Cardiac fibroblast (primary cell): ENCODE results near the gene TSPAN9.
A peak's percentile ranks its signal among the peaks of the same experiment; 100 is the strongest.

Experiments used
- DNase-seq, 2 donors: peaks; one replicate each; pipeline versions ENCODE4 v3.0.0 to v3.0.0-alpha.2; 2010; ENCODE audit warnings: low read depth in 2 of 2
- H3K4me3 ChIP-seq, 2 donors: replicated peaks in 1 of 2; 1 replicate in 1 of 2; 2 replicates in 1 of 2; pipeline ENCODE4 v1.5.1; 2011; ENCODE audit warnings: low read depth in 2 of 2, low read length in 2 of 2, mild to moderate bottlenecking in 2 of 2, moderate library complexity in 1 of 2
- TF ChIP-seq, protein P1 (sequence below): IDR thresholded peaks from one replicate; pipeline ENCODE4 v1.5.1; 2011; ENCODE audit warnings: low read depth, mild to moderate bottlenecking, low read length, inconsistent platforms

TSPAN9 gene

DNA sequence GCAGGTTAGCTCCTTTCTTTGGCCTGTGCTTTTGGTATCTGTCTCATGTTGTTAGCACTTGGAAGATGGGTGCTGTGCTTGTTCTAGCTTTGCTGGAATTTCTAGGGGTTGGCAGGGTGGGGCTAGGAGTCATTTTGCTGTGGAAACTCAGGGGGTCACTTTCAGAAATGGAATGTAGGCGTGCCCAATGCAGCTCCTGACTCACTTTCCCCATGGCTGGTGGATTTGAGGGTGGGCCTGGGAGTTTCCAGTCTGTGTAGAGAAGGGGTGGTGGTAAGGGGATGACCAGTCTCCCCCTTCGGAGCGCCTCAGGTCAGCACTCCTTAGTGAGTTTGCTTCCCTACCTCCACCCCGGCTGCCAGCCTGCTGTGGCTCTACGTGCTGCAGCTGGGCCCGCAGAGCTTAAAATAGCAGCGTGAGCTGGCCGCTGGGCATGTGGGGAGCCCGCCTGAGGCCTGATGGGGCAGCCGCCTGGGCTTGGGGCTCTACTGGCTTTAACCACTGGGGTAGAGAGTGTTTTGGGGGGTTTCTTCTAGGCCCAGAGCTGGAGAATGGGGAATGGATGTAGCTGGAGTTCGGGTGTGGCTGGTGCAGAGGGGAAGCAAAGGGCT is 108.2 kb downstream of the TSPAN9 start:
- TF ChIP-seq, protein P1, sequence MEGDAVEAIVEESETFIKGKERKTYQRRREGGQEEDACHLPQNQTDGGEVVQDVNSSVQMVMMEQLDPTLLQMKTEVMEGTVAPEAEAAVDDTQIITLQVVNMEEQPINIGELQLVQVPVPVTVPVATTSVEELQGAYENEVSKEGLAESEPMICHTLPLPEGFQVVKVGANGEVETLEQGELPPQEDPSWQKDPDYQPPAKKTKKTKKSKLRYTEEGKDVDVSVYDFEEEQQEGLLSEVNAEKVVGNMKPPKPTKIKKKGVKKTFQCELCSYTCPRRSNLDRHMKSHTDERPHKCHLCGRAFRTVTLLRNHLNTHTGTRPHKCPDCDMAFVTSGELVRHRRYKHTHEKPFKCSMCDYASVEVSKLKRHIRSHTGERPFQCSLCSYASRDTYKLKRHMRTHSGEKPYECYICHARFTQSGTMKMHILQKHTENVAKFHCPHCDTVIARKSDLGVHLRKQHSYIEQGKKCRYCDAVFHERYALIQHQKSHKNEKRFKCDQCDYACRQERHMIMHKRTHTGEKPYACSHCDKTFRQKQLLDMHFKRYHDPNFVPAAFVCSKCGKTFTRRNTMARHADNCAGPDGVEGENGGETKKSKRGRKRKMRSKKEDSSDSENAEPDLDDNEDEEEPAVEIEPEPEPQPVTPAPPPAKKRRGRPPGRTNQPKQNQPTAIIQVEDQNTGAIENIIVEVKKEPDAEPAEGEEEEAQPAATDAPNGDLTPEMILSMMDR, result no peak
- no peak overlapping the region for H3K4me3 ChIP-seq
- DNase-seq, result no peak

DNA sequence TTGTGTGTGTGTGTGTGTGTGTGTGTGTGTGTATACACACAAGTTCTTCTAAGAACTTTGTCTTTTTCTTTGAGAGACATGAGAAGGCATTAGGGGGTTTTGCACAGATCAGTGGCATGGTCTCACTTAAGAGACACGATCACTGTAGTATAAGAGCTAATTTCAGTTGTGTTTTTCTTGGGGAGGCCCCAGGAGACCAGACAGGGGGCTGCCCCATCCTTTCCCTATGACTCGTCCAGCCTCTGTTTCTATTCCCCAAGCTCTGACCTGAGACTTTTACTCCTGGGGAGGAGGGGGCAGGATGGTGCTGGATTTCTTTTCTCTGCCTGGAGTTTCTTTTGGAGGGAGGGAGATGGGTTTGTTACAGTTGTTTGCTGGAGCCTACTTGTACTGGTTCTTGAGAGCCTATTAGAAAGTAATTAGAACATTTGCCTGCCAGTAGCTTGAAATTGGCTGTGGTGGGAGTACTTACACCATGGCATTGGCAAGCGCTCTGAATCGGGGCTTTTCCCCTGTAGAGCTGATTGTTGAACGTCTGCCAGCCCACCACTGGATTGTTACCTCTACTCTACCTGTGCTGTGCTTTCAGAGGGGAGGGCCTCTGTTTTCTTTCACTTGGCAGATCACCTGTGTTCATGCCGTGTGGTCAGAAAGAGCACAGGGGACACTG is 109.5 kb downstream of the TSPAN9 start:
- TF ChIP-seq, protein P1, result no peak
- peak in 1 of 2 donors; percentile 30 for DNase-seq
- H3K4me3 ChIP-seq, result no peak overlapping the region

DNA sequence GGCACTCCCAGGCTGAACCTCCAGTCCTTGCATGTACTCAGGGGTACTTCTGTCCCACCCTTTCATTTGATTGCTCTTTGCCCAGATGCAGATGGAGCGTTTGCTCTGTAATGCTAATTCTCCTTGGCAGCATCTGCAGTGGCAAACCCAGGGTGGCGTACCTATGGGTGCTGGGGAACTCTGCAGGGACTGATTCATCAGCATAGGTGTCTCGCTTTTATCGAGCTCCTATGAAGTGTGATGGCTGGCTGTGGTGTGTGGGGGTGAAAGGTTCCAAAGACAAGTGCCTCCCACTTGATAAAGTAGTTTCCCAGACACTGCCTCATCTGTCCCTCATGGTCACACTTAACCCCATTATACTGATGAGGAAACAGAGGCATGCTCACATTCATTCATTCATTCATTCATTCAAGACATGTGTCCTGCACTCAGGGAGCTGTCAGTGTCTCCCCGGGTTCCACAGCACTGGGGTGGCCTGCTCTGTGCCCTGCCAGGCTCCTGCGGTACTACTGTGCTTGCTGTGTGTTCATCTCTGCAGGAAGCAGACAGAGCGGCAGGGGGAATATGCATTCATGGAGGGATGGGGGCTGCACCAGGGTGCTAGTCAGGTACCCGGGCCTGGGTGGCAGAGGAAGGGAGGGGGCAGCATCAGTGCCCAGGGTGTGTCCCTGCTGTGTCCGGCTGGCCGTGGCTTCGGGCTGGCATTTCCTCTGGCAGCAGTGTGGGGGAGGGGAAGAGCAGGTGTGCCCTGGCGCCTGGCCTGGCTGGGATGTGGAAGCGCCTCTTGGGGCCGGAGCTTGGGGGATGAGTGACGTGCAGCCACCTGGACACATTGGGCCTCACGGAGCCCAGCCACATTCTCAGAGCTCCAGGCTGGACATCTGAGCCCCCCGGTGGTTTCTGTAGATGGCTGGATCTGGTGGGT is 110.9 kb downstream of the TSPAN9 start:
- no peak for DNase-seq
- H3K4me3 ChIP-seq, result no peak overlapping the region
- TF ChIP-seq, protein P1, result no peak

DNA sequence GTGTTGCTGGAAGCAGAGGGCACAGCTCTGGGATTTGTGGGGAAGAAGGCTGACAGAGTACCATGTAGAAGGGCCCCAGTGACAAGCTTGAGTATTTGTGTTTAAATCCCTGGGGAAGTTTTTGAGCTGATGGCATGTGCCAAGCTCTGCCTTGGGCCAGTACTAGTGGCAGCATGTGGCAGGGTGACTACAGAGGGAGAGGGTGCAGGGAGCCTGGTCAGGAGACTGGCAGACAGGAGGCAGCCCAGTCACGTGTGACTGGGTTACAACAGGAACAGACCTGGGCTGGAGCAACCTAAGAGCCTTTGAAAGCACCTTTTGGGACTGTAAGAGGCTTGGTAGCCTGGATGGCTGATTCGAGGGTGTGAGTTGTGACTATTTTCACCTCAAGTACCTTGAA is 112.1 kb downstream of the TSPAN9 start:
- no peak for DNase-seq
- TF ChIP-seq, protein P1, result no peak
- no peak overlapping the region for H3K4me3 ChIP-seq

DNA sequence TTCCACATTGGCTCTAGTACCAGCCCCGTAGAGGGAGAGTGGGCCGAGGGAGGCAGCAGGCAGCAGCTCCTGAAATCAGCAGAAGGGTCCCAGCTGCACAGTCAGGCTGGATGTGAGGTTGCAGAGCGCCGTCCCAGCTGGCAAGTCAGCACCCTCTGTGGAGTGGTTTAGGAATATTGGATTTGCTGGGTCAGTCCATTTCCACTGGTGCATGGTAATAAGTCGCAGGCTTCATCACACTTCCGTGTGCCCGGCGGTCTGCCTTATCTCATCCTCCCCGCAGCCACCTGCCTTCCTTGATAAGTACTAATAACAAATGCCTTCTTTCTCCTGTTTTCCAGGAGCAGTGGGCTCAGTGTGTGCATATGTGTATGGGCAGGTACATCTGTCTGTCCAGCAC is 112.9 kb downstream of the TSPAN9 start:
- TF ChIP-seq, protein P1, result no peak
- no peak for DNase-seq
- no peak overlapping the region for H3K4me3 ChIP-seq

DNA sequence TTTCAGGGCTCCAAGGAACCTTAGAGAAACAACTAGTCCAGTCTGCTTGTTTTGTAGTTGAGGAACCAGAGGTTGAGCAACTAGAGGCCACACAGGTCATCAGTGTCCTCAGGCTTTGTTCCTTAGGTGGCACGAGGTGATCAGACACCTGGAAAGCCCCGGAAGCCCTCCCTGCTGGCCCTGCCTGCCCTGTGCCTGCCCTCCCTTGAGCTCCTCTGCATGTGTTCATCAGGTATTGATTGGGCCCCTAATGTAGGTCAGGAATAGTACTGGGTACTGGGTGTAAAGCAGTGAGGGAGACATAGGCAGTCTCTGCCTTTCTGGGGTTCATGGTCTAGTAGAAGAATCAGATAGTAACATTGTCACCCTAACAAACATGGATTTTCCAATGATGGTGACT is 114.3 kb downstream of the TSPAN9 start:
- TF ChIP-seq, protein P1, result no peak
- no peak overlapping the region for H3K4me3 ChIP-seq
- DNase-seq, result no peak
